Esophagus muscularis mucosa (tissue), 3 donors: ENCODE data around the gene NBEA.

Experiments used
- POLR2A ChIP-seq: fragments of 450-650 bp; IDR thresholded peaks from one replicate; pipeline ENCODE4 v1.6.1; 2017; ENCODE audit warnings: antibody characterized with exemption, moderate library complexity, mild to moderate bottlenecking, low read depth
- POLR2AphosphoS5 ChIP-seq, 2 donors: sonication (generic); formaldehyde crosslinking; IDR thresholded peaks; one replicate each; pipeline ENCODE4 v1.6.1; 2017; ENCODE audit warnings: antibody characterized with exemption in 2 of 2
- TF ChIP-seq, protein P1 (sequence below), 3 experiments: fragments of 200-600 bp in 2 of 3; fragments of 450-650 bp in 1 of 3; sonication (generic) in 2 of 3; IDR thresholded peaks; one replicate each; pipeline ENCODE4 v1.5.1; 2017 to 2019; ENCODE audit warnings: antibody characterized with exemption in 3 of 3, mild to moderate bottlenecking in 2 of 3, moderate library complexity in 1 of 3

GRCh38 chr13:35592457-35592856, 650.4 kb downstream of the NBEA start:
- TF ChIP-seq, protein P1, sequence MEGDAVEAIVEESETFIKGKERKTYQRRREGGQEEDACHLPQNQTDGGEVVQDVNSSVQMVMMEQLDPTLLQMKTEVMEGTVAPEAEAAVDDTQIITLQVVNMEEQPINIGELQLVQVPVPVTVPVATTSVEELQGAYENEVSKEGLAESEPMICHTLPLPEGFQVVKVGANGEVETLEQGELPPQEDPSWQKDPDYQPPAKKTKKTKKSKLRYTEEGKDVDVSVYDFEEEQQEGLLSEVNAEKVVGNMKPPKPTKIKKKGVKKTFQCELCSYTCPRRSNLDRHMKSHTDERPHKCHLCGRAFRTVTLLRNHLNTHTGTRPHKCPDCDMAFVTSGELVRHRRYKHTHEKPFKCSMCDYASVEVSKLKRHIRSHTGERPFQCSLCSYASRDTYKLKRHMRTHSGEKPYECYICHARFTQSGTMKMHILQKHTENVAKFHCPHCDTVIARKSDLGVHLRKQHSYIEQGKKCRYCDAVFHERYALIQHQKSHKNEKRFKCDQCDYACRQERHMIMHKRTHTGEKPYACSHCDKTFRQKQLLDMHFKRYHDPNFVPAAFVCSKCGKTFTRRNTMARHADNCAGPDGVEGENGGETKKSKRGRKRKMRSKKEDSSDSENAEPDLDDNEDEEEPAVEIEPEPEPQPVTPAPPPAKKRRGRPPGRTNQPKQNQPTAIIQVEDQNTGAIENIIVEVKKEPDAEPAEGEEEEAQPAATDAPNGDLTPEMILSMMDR (IDR thresholded peaks at IDR 0.05) = no peak
- TF ChIP-seq POLR2AphosphoS5 (IDR thresholded peaks at IDR 0.05) = no peak
- no peak for TF ChIP-seq POLR2A
